Stimulated activated CD8-positive, alpha-beta memory T cell treated with anti-CD3 and anti-CD28 coated beads, Interleukin-7, amount 100 ng/mL, for 4 hours (primary cell): ENCODE measurements around the gene TJP1.

Experiments
- DNase-seq, 2 donors: peaks; one replicate each; pipeline ENCODE4 v3.0.0-alpha.2; 2020; ENCODE audit warnings: low read depth in 2 of 2

TJP1 gene

GRCh38 chr15:29822100-29822683 lies at the start of gene TJP1:
Gene TJP1 (minus strand): TSS chr15:29822468. CDS start chr15:29822028, 440 bp downstream.
- DNase-seq: no peak

GRCh38 chr15:29871401-29871800 lies 49.1 kb upstream of the TJP1 start:
- DNase-seq: no peak

- DNase-seq: no peak
Observed at GRCh38 chr15:29870495-29871151, 48.4 kb upstream of the TJP1 start.

GRCh38 chr15:29867241-29868000 lies 45.2 kb upstream of the TJP1 start:
- no peak for DNase-seq

- no peak for DNase-seq
Observed at GRCh38 chr15:29866337-29866736, 44.1 kb upstream of the TJP1 start.

GRCh38 chr15:29864501-29864900 lies 42.2 kb upstream of the TJP1 start:
- no peak for DNase-seq

- no peak for DNase-seq
Observed at GRCh38 chr15:29863438-29863837, 41.2 kb upstream of the TJP1 start.

- no peak for DNase-seq
Observed at GRCh38 chr15:29862271-29862670, 40.0 kb upstream of the TJP1 start.

- no peak for DNase-seq
Observed at GRCh38 chr15:29860872-29861271, 38.6 kb upstream of the TJP1 start.

- DNase-seq: no peak
Observed at GRCh38 chr15:29859973-29860715, 37.9 kb upstream of the TJP1 start.

- DNase-seq: no peak
Observed at GRCh38 chr15:29859293-29859692, 37.0 kb upstream of the TJP1 start.

GRCh38 chr15:29857221-29857789 lies 35.0 kb upstream of the TJP1 start:
- DNase-seq: no peak

- no peak for DNase-seq
Observed at GRCh38 chr15:29854413-29854812, 32.1 kb upstream of the TJP1 start.

- no peak for DNase-seq
Observed at GRCh38 chr15:29853211-29853987, 31.1 kb upstream of the TJP1 start.

- no peak for DNase-seq
Observed at GRCh38 chr15:29852201-29852600, 29.9 kb upstream of the TJP1 start.

- no peak for DNase-seq
Observed at GRCh38 chr15:29849716-29850115, 27.4 kb upstream of the TJP1 start.

- no peak for DNase-seq
Observed at GRCh38 chr15:29849218-29849617, 26.9 kb upstream of the TJP1 start.

- no peak for DNase-seq
Observed at GRCh38 chr15:29844290-29844903, 22.1 kb upstream of the TJP1 start.

GRCh38 chr15:29842290-29842689 lies 20.0 kb upstream of the TJP1 start:
- no peak for DNase-seq

- no peak for DNase-seq
Observed at GRCh38 chr15:29840926-29841325, 18.7 kb upstream of the TJP1 start.

GRCh38 chr15:29840054-29840453 lies 17.8 kb upstream of the TJP1 start:
- no peak for DNase-seq
